OCI-LY1 (cell line): ENCODE data around the gene IGFBP7.

Experiments used
- CTCF ChIP-seq: fragments of 200-600 bp; sonication (generic), shearing (Covaris generic); IDR thresholded peaks from 2 replicates; pipeline ENCODE4 v1.5.1; 2017; ENCODE audit warnings: mild to moderate bottlenecking, antibody characterized with exemption, low read length, moderate library complexity, mixed read lengths
- EZH2 ChIP-seq: fragments of 200-600 bp; sonication (generic), shearing (Covaris generic); IDR thresholded peaks from 2 replicates; pipeline ENCODE4 v1.8.0; 2017; ENCODE audit warnings: borderline replicate concordance, mixed run types, mild to moderate bottlenecking, antibody characterized with exemption, low read length, moderate library complexity, mixed read lengths

GRCh38 chr4:57114973-57115372, 4.8 kb upstream of the IGFBP7 start:
- TF ChIP-seq CTCF (no peak), EZH2 (no peak)
